IMR-90 (cell line): ENCODE data around the gene FAM47E. TPM values are rescaled to one million over a fixed set of nuclear protein-coding genes. Genes with fewer than 3 reads are reported as not detected.

Source experiments
- ATAC-seq: fragments of 200-7000 bp; cut with Tn5 transposase; 2 replicates; pipeline ENCODE4 v1.9.1; 2020; ENCODE audit warnings: low read depth, mild to moderate bottlenecking, moderate library complexity
- BruUV-seq: library from RNA; stranded (reverse); fragments of 400-500 nt; replicated peaks from 2 replicates; lab custom pipeline; 2021; lab: Mats Ljungman, UMichigan
- CTCF ChIA-PET: fragments of 300-600 bp; formaldehyde crosslinking; extraction: SDS; loops from one replicate; lab custom pipeline; 2021; ENCODE audit warnings: antibody characterized with exemption; lab: Yijun Ruan, JAX
- POLR2A ChIA-PET: fragments of 300-600 bp; sonication (Branson Sonifier 250); formaldehyde crosslinking; loops from one replicate; lab custom pipeline; 2022; ENCODE audit warnings: antibody characterized with exemption; ENCODE audit not compliant: unreplicated experiment; lab: Charles Lee
- DNase-seq: peaks from one replicate; pipeline ENCODE4 v3.0.0; 2013
- H2AFZ ChIP-seq: replicated peaks from 2 replicates; pipeline ENCODE3; 2013; ENCODE audit warnings: low read length, mild to moderate bottlenecking; ENCODE audit not compliant: poor library complexity
- H2AK5ac ChIP-seq: 2 replicates; pipeline ENCODE4 v1.6.1; 2013; ENCODE audit warnings: low read depth, low read length, inconsistent platforms
- H2AK9ac ChIP-seq: replicated peaks from 2 replicates; pipeline ENCODE3; 2013; ENCODE audit warnings: mild to moderate bottlenecking, low read depth, low read length, moderate library complexity; ENCODE audit not compliant: poor library complexity
- H2BK120ac ChIP-seq: 2 replicates; pipeline ENCODE4 v1.6.1; 2013; ENCODE audit warnings: low read depth, low read length, inconsistent platforms
- H2BK15ac ChIP-seq: 3 replicates; pipeline ENCODE4 v1.6.1; 2013; ENCODE audit warnings: low read depth, low read length, inconsistent platforms
- H2BK20ac ChIP-seq: 2 replicates; pipeline ENCODE4 v1.6.1; 2013; ENCODE audit warnings: low read depth, mild to moderate bottlenecking, inconsistent platforms, low read length, moderate library complexity
- H2BK5ac ChIP-seq: 2 replicates; pipeline ENCODE4 v1.6.1; 2013; ENCODE audit warnings: mild to moderate bottlenecking, low read depth, low read length, inconsistent platforms; ENCODE audit not compliant: poor library complexity, severe bottlenecking
- H3K14ac ChIP-seq: replicated peaks from 2 replicates; pipeline ENCODE4 v1.6.1; 2013; ENCODE audit warnings: low read depth, low read length, inconsistent platforms
- H3K18ac ChIP-seq: 2 replicates; pipeline ENCODE4 v1.6.1; 2013; ENCODE audit warnings: low read depth, low read length, control low read depth
- H3K23ac ChIP-seq: 2 replicates; pipeline ENCODE4 v1.6.1; 2013; ENCODE audit warnings: low read depth, low read length, inconsistent platforms
- H3K27ac ChIP-seq: 2 replicates; pipeline ENCODE4 v1.5.1; 2013; ENCODE audit warnings: mild to moderate bottlenecking, control low read depth, low read length; ENCODE audit not compliant: insufficient read depth
- H3K27me3 ChIP-seq: 2 replicates; pipeline ENCODE4 v1.6.1; 2013; ENCODE audit warnings: low read length; ENCODE audit not compliant: control insufficient read depth, insufficient read depth
- H3K36me3 ChIP-seq: 2 replicates; pipeline ENCODE4 v1.6.1; 2013; ENCODE audit warnings: low read length, mixed read lengths; ENCODE audit not compliant: control insufficient read depth, insufficient read depth
- H3K4ac ChIP-seq: 2 replicates; pipeline ENCODE4 v1.6.1; 2013; ENCODE audit warnings: low read depth, low read length, inconsistent platforms
- H3K4me1 ChIP-seq: 2 replicates; pipeline ENCODE4 v1.6.1; 2013; ENCODE audit warnings: low read length, mixed read lengths; ENCODE audit not compliant: control insufficient read depth, insufficient read depth
- H3K4me2 ChIP-seq: 2 replicates; pipeline ENCODE4 v1.6.1; 2013; ENCODE audit warnings: low read depth, mild to moderate bottlenecking, control low read depth, low read length, moderate library complexity
- H3K4me3 ChIP-seq: 2 replicates; pipeline ENCODE4 v1.5.1; 2013; ENCODE audit warnings: low read depth, mild to moderate bottlenecking, control low read depth, low read length, moderate library complexity; ENCODE audit not compliant: insufficient read depth
- H3K56ac ChIP-seq: 2 replicates; pipeline ENCODE4 v1.6.1; 2013; ENCODE audit warnings: low read length, inconsistent platforms; ENCODE audit not compliant: insufficient read depth; ENCODE audit errors: extremely low read depth
- H3K79me1 ChIP-seq, 2 experiments: 2 replicates each; pipeline ENCODE4 v1.6.1; 2013; ENCODE audit warnings: low read length in 2 of 2, inconsistent platforms in 1 of 2, low read depth in 1 of 2
- H3K9ac ChIP-seq: 2 replicates; pipeline ENCODE4 v1.6.1; 2013; ENCODE audit warnings: low read depth, low read length, control low read depth
- H3K9me1 ChIP-seq: 2 replicates; pipeline ENCODE4 v1.6.1; 2013; ENCODE audit warnings: low read length, inconsistent platforms; ENCODE audit not compliant: insufficient read depth
- H3K9me3 ChIP-seq: 2 replicates; pipeline ENCODE4 v1.6.1; 2013; ENCODE audit warnings: low read length; ENCODE audit not compliant: control insufficient read depth, insufficient read depth
- H4K20me1 ChIP-seq: 2 replicates; pipeline ENCODE4 v1.6.1; 2013; ENCODE audit warnings: low read length, inconsistent platforms; ENCODE audit not compliant: insufficient read depth
- H4K5ac ChIP-seq: 2 replicates; pipeline ENCODE4 v1.6.1; 2013; ENCODE audit warnings: mild to moderate bottlenecking, low read depth, low read length, control low read depth
- H4K8ac ChIP-seq, 2 experiments: 2 replicates each; pipeline ENCODE4 v1.6.1; 2013; ENCODE audit warnings: low read depth in 2 of 2, low read length in 2 of 2, control low read depth in 1 of 2, inconsistent platforms in 1 of 2
- H4K91ac ChIP-seq: 2 replicates; pipeline ENCODE4 v1.6.1; 2013; ENCODE audit warnings: low read depth, low read length, inconsistent platforms; ENCODE audit not compliant: insufficient read depth
- BHLHE40 ChIP-seq: fragments of 150-350 bp; IDR thresholded peaks from 2 replicates; pipeline ENCODE4 v1.6.1; 2016; ENCODE audit warnings: mild to moderate bottlenecking, low read depth, low read length
- CEBPB ChIP-seq: IDR thresholded peaks from 2 replicates; pipeline ENCODE4 v1.6.1; 2012; ENCODE audit warnings: low read depth, low read length, improper control_type of control experiment
- CHD1 ChIP-seq: IDR thresholded peaks from 2 replicates; pipeline ENCODE4 v1.6.1; 2012; ENCODE audit warnings: low read depth, low read length, improper control_type of control experiment
- CTCF ChIP-seq: conservative IDR thresholded peaks from 2 replicates; pipeline ENCODE4 v1.5.1; 2012; ENCODE audit warnings: mild to moderate bottlenecking, low read depth, low read length, improper control_type of control experiment
- ELK1 ChIP-seq: fragments of 150-350 bp; IDR thresholded peaks from 2 replicates; pipeline ENCODE4 v1.6.1; 2016; ENCODE audit warnings: low read depth, mild to moderate bottlenecking, low read length, moderate library complexity, borderline replicate concordance
- FOS ChIP-seq: fragments of 150-350 bp; IDR thresholded peaks from 2 replicates; pipeline ENCODE4 v1.6.1; 2016; ENCODE audit warnings: low read depth, low read length
- MAFK ChIP-seq: IDR thresholded peaks from 2 replicates; pipeline ENCODE4 v1.6.1; 2012; ENCODE audit warnings: low read depth, low read length, improper control_type of control experiment
- MAZ ChIP-seq: IDR thresholded peaks from 2 replicates; pipeline ENCODE4 v1.6.1; 2012; ENCODE audit warnings: low read depth, mild to moderate bottlenecking, low read length, improper control_type of control experiment, moderate library complexity, borderline replicate concordance
- MXI1 ChIP-seq: IDR thresholded peaks from 2 replicates; pipeline ENCODE4 v1.6.1; 2012; ENCODE audit warnings: low read depth, mild to moderate bottlenecking, low read length, moderate library complexity, borderline replicate concordance
- NFE2L2 ChIP-seq: fragments of 150-350 bp; IDR thresholded peaks from 2 replicates; pipeline ENCODE4 v1.6.1; 2016; ENCODE audit warnings: low read depth, mild to moderate bottlenecking, low read length
- POLR2A ChIP-seq: IDR thresholded peaks from 2 replicates; pipeline ENCODE4 v1.6.1; 2012; ENCODE audit warnings: mild to moderate bottlenecking, low read depth, low read length
- RAD21 ChIP-seq: IDR thresholded peaks from 2 replicates; pipeline ENCODE4 v1.6.1; 2012; ENCODE audit warnings: low read length, improper control_type of control experiment
- RCOR1 ChIP-seq: IDR thresholded peaks from 2 replicates; pipeline ENCODE4 v1.6.1; 2012; ENCODE audit warnings: mild to moderate bottlenecking, low read length, improper control_type of control experiment; ENCODE audit not compliant: insufficient replicate concordance
- RFX5 ChIP-seq: IDR thresholded peaks from 2 replicates; pipeline ENCODE4 v1.8.0; 2012; ENCODE audit warnings: low read depth, mild to moderate bottlenecking, low read length, moderate library complexity
- SMC3 ChIP-seq: fragments of 150-350 bp; IDR thresholded peaks from 2 replicates; pipeline ENCODE4 v1.6.1; 2016; ENCODE audit warnings: low read depth, mild to moderate bottlenecking, antibody characterized with exemption, low read length, moderate library complexity
- USF2 ChIP-seq: fragments of 150-350 bp; IDR thresholded peaks from 2 replicates; pipeline ENCODE4 v1.6.1; 2017; ENCODE audit warnings: mild to moderate bottlenecking, antibody characterized with exemption, low read length, low read depth
- WGBS, 2 experiments: methylation state at CpG; one replicate each; pipeline versions ENCODE4 v1.1.5 to v1.1.7; 2013; ENCODE audit warnings: missing lambda C conversion rate in 2 of 2; ENCODE audit not compliant: insufficient read length in 1 of 2; ENCODE audit errors: extremely low coverage in 2 of 2; 5-methylcytosine and 5-hydroxymethylcytosine counted together
- dilution Hi-C: fragments of 300-500 bp; cut with HindIII; formaldehyde crosslinking; loops from one replicate; pipeline ENCODE4 v1.14.3; 2018; ENCODE audit warnings: low sequenced_read_pairs; ENCODE audit not compliant: unreplicated experiment
- in situ Hi-C: fragments of 300-500 bp; cut with MboI; formaldehyde crosslinking; loops from 3 replicates; pipeline ENCODE4 v1.14.3; 2019; ENCODE audit warnings: low sequenced_read_pairs, inconsistent platforms, mixed read lengths
- intact Hi-C: fragments of 100-400 bp; cut with micrococcal nuclease; formaldehyde crosslinking; loops from 2 replicates; pipeline ENCODE4 v1.10.0; 2022
- polyA plus RNA-seq, 3 experiments: library from polyadenylated mRNA; depleted of rRNA; stranded (reverse); fragments of >200 nt; gene quantifications; 2 replicates each; pipeline ENCODE4 v1.2.3, GENCODE V29; 2012; ENCODE audit warnings: low replicate concordance in 1 of 3
- total RNA-seq: library from RNA; depleted of rRNA; stranded (reverse); fragments of >200 nt; gene quantifications from 2 replicates; pipeline ENCODE4 v1.2.3, GENCODE V29; 2012

The FAM47E gene
- total and polyA plus RNA-seq, 2 of the 4 experiments (the other 2 are of a cell fraction) = 0.05 TPM; not detected in 1

DNA sequence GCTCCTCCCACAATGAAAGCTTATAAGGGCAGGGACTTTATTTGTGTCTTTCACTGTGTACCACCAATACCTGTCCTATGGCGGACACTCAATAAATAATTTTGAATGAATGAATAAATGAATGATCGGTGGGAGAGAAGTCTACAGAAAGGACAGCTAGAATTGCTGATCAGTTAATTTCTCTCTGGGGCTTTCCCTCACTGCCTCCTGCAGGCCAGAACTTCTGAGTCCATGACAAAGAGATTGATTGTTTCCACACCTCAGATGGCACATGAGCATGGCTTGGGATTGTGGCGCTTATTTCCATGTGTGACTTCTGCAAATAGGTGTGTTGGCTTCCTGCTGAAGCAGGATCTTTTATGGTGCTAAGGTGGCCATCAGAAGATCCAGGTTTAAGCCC lies 6.3 kb downstream of the FAM47E start:
- no peaks in the 10 kb centered on the region for H3K36me3 ChIP-seq
- H3K27me3 ChIP-seq = peaks cover 40% of the 10 kb centered on the region
- no peak overlapping the region for H2AK5ac ChIP-seq
- ATAC-seq (no peak), DNase-seq (no peak)
- no peak overlapping the region for H3K23ac ChIP-seq
- H3K4me2 ChIP-seq = no peak overlapping the region
- ChIA-PET CTCF (no interaction called here), POLR2A (no interaction called here)
- H3K9me3 ChIP-seq = no peaks in the 10 kb centered on the region
- H3K9me1 ChIP-seq = no peaks in the 10 kb centered on the region
- no peak overlapping the region for H2AFZ ChIP-seq
- no peak overlapping the region for H3K18ac ChIP-seq
- no peak overlapping the region for H4K91ac ChIP-seq
- H2BK120ac ChIP-seq = no peak overlapping the region
- H4K20me1 ChIP-seq = no peaks in the 10 kb centered on the region
- in situ Hi-C loops = no loop called here
- H4K8ac ChIP-seq = no peak overlapping the region
- dilution Hi-C loops = no loop called here
- BruUV-seq = no TSS peak
- H3K56ac ChIP-seq = no peak overlapping the region
- no peaks in the 10 kb centered on the region for H3K79me1 ChIP-seq
- TF ChIP-seq MXI1 = no peak
- no peak for TF ChIP-seq MAZ
- no peak for TF ChIP-seq CEBPB
- TF ChIP-seq SMC3 = no peak
- no peak for TF ChIP-seq FOS
- no peak for TF ChIP-seq MAFK
- TF ChIP-seq RFX5 = no peak
- no peak for TF ChIP-seq NFE2L2
- no peak for TF ChIP-seq POLR2A
- TF ChIP-seq USF2 = no peak
- TF ChIP-seq RCOR1 = no peak
- no peak for TF ChIP-seq BHLHE40
- TF ChIP-seq CHD1 = no peak
- TF ChIP-seq ELK1 = no peak
- no peak for TF ChIP-seq CTCF
- no peak for TF ChIP-seq RAD21
- H3K4me1 ChIP-seq = no peaks in the 10 kb centered on the region
- no peak overlapping the region for H2AK9ac ChIP-seq
- H3K4me3 ChIP-seq = no peak overlapping the region
- no CpG with 5 or more reads among the region's 3 CpGs for WGBS, 2 experiments
- no peak overlapping the region for H4K5ac ChIP-seq
- H2BK15ac ChIP-seq = no peak overlapping the region
- no peak overlapping the region for H2BK20ac ChIP-seq
- no peak overlapping the region for H3K4ac ChIP-seq
- no peak overlapping the region for H2BK5ac ChIP-seq
- H3K27ac ChIP-seq = no peak overlapping the region
- intact Hi-C loops = no loop called here
- no peak overlapping the region for H3K14ac ChIP-seq
- no peak overlapping the region for H3K9ac ChIP-seq
